Right lung (tissue), 10 donors: ENCODE results near the gene XPO1. TPM values are rescaled to one million over a fixed set of nuclear protein-coding genes. Genes with fewer than 3 reads are reported as not detected.
"Not testable (repeated sequence)": the region's sequence is repeated elsewhere in the genome, so short reads cannot be mapped to it uniquely, and the experiment has no call there.

Experiments used
- DNase-seq, 2 donors: peaks; one replicate each; pipeline ENCODE4 v3.0.0-alpha.2; 2013
- long read RNA-seq, 8 donors: transcript quantifications; one replicate each; lab custom pipeline, GENCODE V29; 2026
- polyA plus RNA-seq, 5 donors: library from polyadenylated mRNA; unstranded; fragments of 120-200 nt; gene quantifications; one replicate each; pipeline versions ENCODE4 v1.2.1 to v1.2.3, GENCODE V29; 2013; ENCODE audit warnings: inconsistent platforms in 1 of 5, low replicate concordance in 1 of 5; ENCODE audit not compliant: insufficient read length in 5 of 5, insufficient read depth in 1 of 5

XPO1 gene
- polyA plus RNA-seq, result 100 to 1,000 TPM; 203 to 357 (median 319) TPM
- long read RNA-seq, donor 1, full-length matches to known transcripts, result 19 of 56 reads
- long read RNA-seq, donor 1, partial matches to known transcripts, result 37 of 56 reads
- long read RNA-seq, donor 1, other reads (novel, unspliced or antisense), result 0 of 56 reads
- long read RNA-seq, donor 2, full-length matches to known transcripts, result 11 of 35 reads
- long read RNA-seq, donor 2, partial matches to known transcripts, result 24 of 35 reads
- long read RNA-seq, donor 2, other reads (novel, unspliced or antisense), result 0 of 35 reads
- long read RNA-seq, donor 3, full-length matches to known transcripts, result 16 of 41 reads
- long read RNA-seq, donor 3, partial matches to known transcripts, result 25 of 41 reads
- long read RNA-seq, donor 3, other reads (novel, unspliced or antisense), result 0 of 41 reads
- long read RNA-seq, donor 4, full-length matches to known transcripts, result 16 of 34 reads
- long read RNA-seq, donor 4, partial matches to known transcripts, result 18 of 34 reads
- long read RNA-seq, donor 4, other reads (novel, unspliced or antisense), result 0 of 34 reads
- long read RNA-seq, donor 5, full-length matches to known transcripts, result 15 of 56 reads
- long read RNA-seq, donor 5, partial matches to known transcripts, result 41 of 56 reads
- long read RNA-seq, donor 5, other reads (novel, unspliced or antisense), result 0 of 56 reads
- long read RNA-seq, donor 6, full-length matches to known transcripts, result 18 of 40 reads
- long read RNA-seq, donor 6, partial matches to known transcripts, result 22 of 40 reads
- long read RNA-seq, donor 6, other reads (novel, unspliced or antisense), result 0 of 40 reads
- long read RNA-seq, donor 7, full-length matches to known transcripts, result 14 of 40 reads
- long read RNA-seq, donor 7, partial matches to known transcripts, result 26 of 40 reads
- long read RNA-seq, donor 7, other reads (novel, unspliced or antisense), result 0 of 40 reads
- long read RNA-seq, donor 8, full-length matches to known transcripts, result 8 of 8 reads
- long read RNA-seq, donor 8, partial matches to known transcripts, result 0 of 8 reads
- long read RNA-seq, donor 8, other reads (novel, unspliced or antisense), result 0 of 8 reads

- peak; percentile 100 for DNase-seq
Measured at GRCh38 chr2:61538200-61538919, at the start of gene XPO1. TSS of gene XPO1 (minus strand) at chr2:61538356. CDS start at chr2:61533897, 4,459 bp downstream.

- DNase-seq, result not testable (repeated sequence)
Measured at GRCh38 chr2:61586928-61587327, 48.8 kb upstream of the XPO1 start.

- no peak for DNase-seq
Measured at GRCh38 chr2:61585383-61585782, 47.2 kb upstream of the XPO1 start.

- DNase-seq, result not testable (repeated sequence)
Measured at GRCh38 chr2:61584368-61584767, 46.2 kb upstream of the XPO1 start.

- no peak for DNase-seq
Measured at GRCh38 chr2:61582165-61582564, 44.0 kb upstream of the XPO1 start.

GRCh38 chr2:61581716-61582115, 43.6 kb upstream of the XPO1 start:
- no peak for DNase-seq

GRCh38 chr2:61575447-61575859, 37.3 kb upstream of the XPO1 start:
- no peak for DNase-seq

- DNase-seq, result no peak
Measured at GRCh38 chr2:61566566-61566965, 28.4 kb upstream of the XPO1 start.

GRCh38 chr2:61562615-61563014, 24.5 kb upstream of the XPO1 start:
- no peak for DNase-seq

GRCh38 chr2:61558160-61558559, 20.0 kb upstream of the XPO1 start:
- DNase-seq, result no peak

GRCh38 chr2:61557381-61557780, 19.2 kb upstream of the XPO1 start:
- no peak for DNase-seq

- DNase-seq, result no peak
Measured at GRCh38 chr2:61554604-61555003, 16.4 kb upstream of the XPO1 start.

GRCh38 chr2:61550375-61551209, 12.4 kb upstream of the XPO1 start:
- no peak for DNase-seq

- no peak for DNase-seq
Measured at GRCh38 chr2:61549546-61549945, 11.4 kb upstream of the XPO1 start.

GRCh38 chr2:61543062-61543461, 4.9 kb upstream of the XPO1 start:
- no peak for DNase-seq

- not testable (repeated sequence) for DNase-seq
Measured at GRCh38 chr2:61540167-61540566, 2.0 kb upstream of the XPO1 start.

- peak in 1 of 2 donors; percentile 59 for DNase-seq
Measured at GRCh38 chr2:61538920-61539520, 864 bp upstream of the XPO1 start.

GRCh38 chr2:61537950-61538199, 281 bp downstream of the XPO1 start:
- DNase-seq, result no peak

GRCh38 chr2:61537277-61537949, 743 bp downstream of the XPO1 start:
- no peak for DNase-seq
